Lung (tissue), 12 donors: ENCODE measurements around the gene HOXB7. TPM values are rescaled to one million over a fixed set of nuclear protein-coding genes. Genes with fewer than 3 reads are reported as not detected.

Experiments
- ATAC-seq: fragments of 200-7000 bp; cut with Tn5 transposase; one replicate; pipeline ENCODE4 v1.9.1; 2020; ENCODE audit warnings: moderate number of reproducible peaks; ENCODE audit not compliant: insufficient read depth, low FRiP score
- DNase-seq, 3 donors: peaks; one replicate each; pipeline ENCODE4 v3.0.0-alpha.2; 2013 to 2017
- H3K27ac ChIP-seq, 2 donors: one replicate each; pipeline ENCODE4 v1.5.1; 2013; ENCODE audit warnings: mild to moderate bottlenecking in 2 of 2, moderate library complexity in 2 of 2, control low read depth in 1 of 2, inconsistent platforms in 1 of 2, low read depth in 1 of 2, low read length in 1 of 2
- H3K27me3 ChIP-seq, 3 donors: one replicate each; pipeline ENCODE4 v1.5.1; 2013; ENCODE audit warnings: low read length in 2 of 3; ENCODE audit not compliant: control insufficient read depth in 3 of 3, insufficient read depth in 3 of 3
- H3K36me3 ChIP-seq, 4 donors: one replicate each; pipeline ENCODE4 v1.5.1; 2013; ENCODE audit warnings: low read length in 4 of 4, mild to moderate bottlenecking in 1 of 4, moderate library complexity in 1 of 4; ENCODE audit not compliant: control insufficient read depth in 4 of 4, insufficient read depth in 4 of 4
- H3K4me1 ChIP-seq, 5 donors: one replicate each; pipeline ENCODE4 v1.5.1; 2013; ENCODE audit warnings: low read length in 5 of 5, mild to moderate bottlenecking in 2 of 5, moderate library complexity in 1 of 5; ENCODE audit not compliant: control insufficient read depth in 5 of 5, insufficient read depth in 5 of 5
- H3K4me3 ChIP-seq: one replicate; pipeline ENCODE4 v1.5.1; 2013; ENCODE audit warnings: mild to moderate bottlenecking, control low read depth, moderate library complexity
- H3K9ac ChIP-seq, 2 donors: one replicate each; pipeline ENCODE4 v1.5.1; 2013; ENCODE audit warnings: low read length in 2 of 2, control low read depth in 1 of 2; ENCODE audit not compliant: insufficient read depth in 1 of 2
- H3K9me3 ChIP-seq, 4 donors: one replicate each; pipeline ENCODE4 v1.5.1; 2013; ENCODE audit warnings: low read length in 3 of 4, mild to moderate bottlenecking in 1 of 4, moderate library complexity in 1 of 4; ENCODE audit not compliant: control insufficient read depth in 4 of 4, insufficient read depth in 3 of 4
- CTCF ChIP-seq: IDR thresholded peaks from 2 replicates; pipeline ENCODE4 v1.5.1; 2012; ENCODE audit warnings: mild to moderate bottlenecking; ENCODE audit errors: control extremely low read depth, extremely low read depth
- WGBS, 2 donors: extraction: QIAGEN DNeasy Blood & Tissue Kit; methylation state at CpG; one replicate each; pipeline ENCODE4 v1.1.7; 2013; 5-methylcytosine and 5-hydroxymethylcytosine counted together
- polyA plus RNA-seq, 2 donors: library from polyadenylated mRNA; stranded (reverse); fragments of 200-250 nt; gene quantifications; one replicate each; pipeline ENCODE4 v1.2.1, GENCODE V29; 2013
- total RNA-seq, 2 donors: library from RNA; depleted of rRNA in 1 of 2; stranded (reverse); fragments of >200 nt in 1 of 2; gene quantifications; one replicate each; pipeline ENCODE4 v1.2.1, GENCODE V29; 2014 to 2021
- donor health status: control.
- donor health status: control.
- donor health status: Bipolar disorder and iron deficiency.
- donor health status: healthy.
- donor health status: DM: yes; HTN: yes; CAD: no.

HOXB7 gene
- total and polyA plus RNA-seq, 4 donors, result 0.43 to 3.3 (median 2.3) TPM

GRCh38 chr17:48641541-48642058 is 30.8 kb upstream of the HOXB7 start:
- H3K9me3 ChIP-seq, result peaks cover 0 to 3% (median 0%) of the 10 kb centered on the region in 4 donors
- 10 to 14% methylated on average over 29 of the region's 29 CpGs for WGBS, 2 donors
- H3K27ac ChIP-seq, result no peak overlapping the region
- no peak overlapping the region for H3K4me3 ChIP-seq
- H3K4me1 ChIP-seq, result no peaks in the 10 kb centered on the region
- peaks cover 24 to 100% (median 98%) of the 10 kb centered on the region in 3 donors for H3K27me3 ChIP-seq
- H3K9ac ChIP-seq, result no peak overlapping the region
- H3K36me3 ChIP-seq, result no peaks in the 10 kb centered on the region
- no peak for ATAC-seq
- no peak for DNase-seq
- no peak for TF ChIP-seq CTCF

- Histone ChIP-seq H3K4me1 (no peaks in the 10 kb centered on the region), H3K9ac (no peak overlapping the region), H3K27me3 (peaks cover 24 to 98% (median 96%) of the 10 kb centered on the region in 3 donors), H3K9me3 (peaks cover 0 to 3% (median 0%) of the 10 kb centered on the region in 4 donors), H3K27ac (no peak overlapping the region), H3K36me3 (no peaks in the 10 kb centered on the region), H3K4me3 (no peak overlapping the region)
- TF ChIP-seq CTCF, result no peak
- DNase-seq (no peak), ATAC-seq (no peak)
- 56 to 57% methylated on average over 1 of the region's 1 CpG for WGBS, 2 donors
These were observed 30.0 kb upstream of the HOXB7 start for GRCh38 chr17:48640858-48641180.

GRCh38 chr17:48639982-48640857 is 29.4 kb upstream of the HOXB7 start:
- H3K27me3 ChIP-seq, result peaks cover 25 to 98% (median 96%) of the 10 kb centered on the region in 3 donors
- H3K36me3 ChIP-seq, result no peaks in the 10 kb centered on the region
- H3K9me3 ChIP-seq, result peaks cover 0 to 3% (median 0%) of the 10 kb centered on the region in 4 donors
- no peak for DNase-seq
- no peak overlapping the region for H3K4me3 ChIP-seq
- ATAC-seq, result no peak
- TF ChIP-seq CTCF, result no peak
- H3K27ac ChIP-seq, result no peak overlapping the region
- H3K9ac ChIP-seq, result no peak overlapping the region
- no peaks in the 10 kb centered on the region for H3K4me1 ChIP-seq
- WGBS, 2 donors, result 58 to 75% methylated on average over 6 of the region's 6 CpGs
